Fibroblast of mammary gland (primary cell): ENCODE data around the gene PPP1R12B.
A peak's percentile ranks its signal among the peaks of the same experiment; 100 is the strongest.

Source experiments
- DNase-seq: peaks from one replicate; pipeline ENCODE4 v3.0.0-alpha.2; 2010; ENCODE audit warnings: low read depth
- H3K4me3 ChIP-seq: 2 replicates; pipeline ENCODE4 v1.5.1; 2011; ENCODE audit warnings: low read depth, mild to moderate bottlenecking, low read length, moderate library complexity; ENCODE audit not compliant: control insufficient read depth
- TF ChIP-seq, protein P1 (sequence below): conservative IDR thresholded peaks from 2 replicates; pipeline ENCODE4 v1.5.1; 2011; ENCODE audit warnings: low read depth, low read length, inconsistent platforms; ENCODE audit not compliant: control insufficient read depth, insufficient read depth

Gene PPP1R12B

DNA sequence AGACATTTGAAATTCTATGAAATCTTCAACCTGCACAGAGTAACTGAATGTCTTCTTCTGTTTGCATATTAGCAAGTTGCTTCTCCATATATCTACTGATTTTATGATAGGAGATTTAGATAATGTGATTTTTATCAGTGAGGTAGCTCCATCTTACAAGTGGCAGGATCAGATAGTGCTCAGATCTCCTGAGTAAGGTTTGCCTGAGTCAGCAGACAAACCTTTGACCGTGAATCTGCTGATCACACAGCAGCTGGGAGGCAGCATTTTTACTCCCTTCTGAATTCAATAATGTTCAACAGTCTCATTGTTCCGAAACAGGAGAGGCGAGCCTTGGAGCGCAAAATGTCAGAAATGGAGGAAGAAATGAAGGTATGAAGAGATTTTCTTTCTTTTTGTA is 220.3 kb downstream of the PPP1R12B start:
- TF ChIP-seq, protein P1, sequence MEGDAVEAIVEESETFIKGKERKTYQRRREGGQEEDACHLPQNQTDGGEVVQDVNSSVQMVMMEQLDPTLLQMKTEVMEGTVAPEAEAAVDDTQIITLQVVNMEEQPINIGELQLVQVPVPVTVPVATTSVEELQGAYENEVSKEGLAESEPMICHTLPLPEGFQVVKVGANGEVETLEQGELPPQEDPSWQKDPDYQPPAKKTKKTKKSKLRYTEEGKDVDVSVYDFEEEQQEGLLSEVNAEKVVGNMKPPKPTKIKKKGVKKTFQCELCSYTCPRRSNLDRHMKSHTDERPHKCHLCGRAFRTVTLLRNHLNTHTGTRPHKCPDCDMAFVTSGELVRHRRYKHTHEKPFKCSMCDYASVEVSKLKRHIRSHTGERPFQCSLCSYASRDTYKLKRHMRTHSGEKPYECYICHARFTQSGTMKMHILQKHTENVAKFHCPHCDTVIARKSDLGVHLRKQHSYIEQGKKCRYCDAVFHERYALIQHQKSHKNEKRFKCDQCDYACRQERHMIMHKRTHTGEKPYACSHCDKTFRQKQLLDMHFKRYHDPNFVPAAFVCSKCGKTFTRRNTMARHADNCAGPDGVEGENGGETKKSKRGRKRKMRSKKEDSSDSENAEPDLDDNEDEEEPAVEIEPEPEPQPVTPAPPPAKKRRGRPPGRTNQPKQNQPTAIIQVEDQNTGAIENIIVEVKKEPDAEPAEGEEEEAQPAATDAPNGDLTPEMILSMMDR, result no peak
- peak; percentile 39 for DNase-seq
- no peak overlapping the region for H3K4me3 ChIP-seq

DNA sequence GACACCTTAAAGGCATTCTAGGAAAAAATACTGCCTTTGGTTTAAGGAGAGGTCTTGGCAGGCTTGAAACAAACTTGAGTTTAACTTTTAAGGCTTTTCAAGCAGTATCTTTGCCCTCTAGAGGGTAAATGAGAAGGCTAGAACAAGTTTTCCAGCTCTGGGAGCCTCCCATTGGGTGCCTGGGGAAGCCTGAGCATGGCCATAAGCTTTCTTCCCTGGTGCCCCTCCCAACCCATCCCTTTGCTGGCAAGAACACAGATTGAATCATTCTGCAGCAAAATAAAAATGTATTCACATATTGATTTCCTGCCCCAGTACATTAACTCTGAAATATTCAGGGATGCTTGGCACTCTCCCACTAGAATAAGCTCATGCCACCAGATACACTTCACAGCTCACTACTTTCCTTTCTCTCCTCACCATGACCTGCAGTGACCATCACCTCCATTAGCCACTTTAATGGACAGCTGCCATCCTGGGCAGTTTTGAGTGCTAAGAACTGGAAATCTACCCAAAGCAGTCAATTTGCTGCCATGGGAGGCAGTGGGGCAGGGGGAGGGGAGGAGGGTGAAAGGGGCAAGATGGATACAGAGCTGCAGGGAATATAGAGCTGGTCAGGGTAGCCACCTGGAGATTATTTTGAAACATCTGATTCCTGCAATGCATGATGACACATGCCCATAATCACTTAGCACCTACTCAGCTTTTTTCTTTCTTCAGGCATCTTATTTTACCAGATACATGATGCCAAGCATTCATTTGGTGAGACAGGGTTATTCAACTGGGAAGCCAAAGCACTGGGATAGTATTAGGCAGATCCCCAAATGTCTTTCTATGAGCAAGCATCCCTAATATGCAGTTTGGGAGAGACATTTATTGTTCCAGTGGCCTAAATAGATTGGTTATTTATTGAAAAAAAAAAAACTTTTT is 221.2 kb downstream of the PPP1R12B start:
- no peak for DNase-seq
- no peak overlapping the region for H3K4me3 ChIP-seq
- TF ChIP-seq, protein P1, result no peak

DNA sequence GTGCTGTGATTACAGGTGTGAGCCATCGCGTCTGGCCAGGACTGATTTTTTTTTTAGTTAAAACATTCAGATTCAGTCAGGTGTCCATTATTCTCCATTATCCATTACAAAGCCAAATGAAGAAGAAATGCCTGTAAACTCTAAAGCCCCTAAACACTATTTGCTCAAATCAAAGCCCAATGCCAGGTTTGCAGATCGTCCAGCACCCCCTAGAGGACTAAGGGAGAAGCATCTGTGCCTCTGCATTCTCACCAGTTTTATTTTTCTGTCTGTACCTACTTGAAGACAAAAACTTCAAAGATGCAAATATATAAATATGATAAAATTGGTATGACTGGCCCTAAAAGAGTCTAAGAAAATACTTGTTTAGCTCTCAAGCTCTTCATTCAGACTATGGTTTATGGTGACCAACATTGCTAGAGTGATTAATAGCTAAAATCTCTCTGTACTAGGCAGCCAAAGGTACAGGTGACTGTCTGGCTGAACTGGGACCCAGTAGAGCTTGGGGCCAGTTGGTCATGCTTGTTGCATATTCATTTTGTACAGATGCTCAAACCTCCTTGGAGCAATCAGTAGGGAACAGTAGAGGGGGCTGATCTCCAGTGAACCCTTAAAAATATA is 223.3 kb downstream of the PPP1R12B start:
- H3K4me3 ChIP-seq, result no peak overlapping the region
- peak; percentile 61 for DNase-seq
- TF ChIP-seq, protein P1, result peak; percentile 91

DNA sequence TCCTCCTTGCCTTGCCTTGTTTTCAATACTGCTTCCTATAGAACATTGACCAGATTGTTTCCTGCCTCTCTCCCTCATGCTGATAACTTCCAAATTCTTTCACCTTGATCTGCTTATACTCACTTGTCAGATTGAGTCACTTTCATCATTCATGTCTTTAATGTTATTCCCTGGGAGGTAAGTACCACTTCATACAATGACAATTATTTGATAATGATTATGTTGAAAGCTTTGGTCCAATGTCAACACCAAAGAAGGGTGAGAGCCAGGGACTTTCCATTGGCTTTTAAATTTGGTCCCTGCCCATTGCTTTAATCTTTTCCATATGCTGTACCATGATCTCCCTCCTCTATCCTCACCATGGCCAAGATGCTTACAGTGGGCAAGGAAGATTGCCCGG is 224.4 kb downstream of the PPP1R12B start:
- TF ChIP-seq, protein P1, result no peak
- DNase-seq, result no peak
- H3K4me3 ChIP-seq, result no peak overlapping the region

DNA sequence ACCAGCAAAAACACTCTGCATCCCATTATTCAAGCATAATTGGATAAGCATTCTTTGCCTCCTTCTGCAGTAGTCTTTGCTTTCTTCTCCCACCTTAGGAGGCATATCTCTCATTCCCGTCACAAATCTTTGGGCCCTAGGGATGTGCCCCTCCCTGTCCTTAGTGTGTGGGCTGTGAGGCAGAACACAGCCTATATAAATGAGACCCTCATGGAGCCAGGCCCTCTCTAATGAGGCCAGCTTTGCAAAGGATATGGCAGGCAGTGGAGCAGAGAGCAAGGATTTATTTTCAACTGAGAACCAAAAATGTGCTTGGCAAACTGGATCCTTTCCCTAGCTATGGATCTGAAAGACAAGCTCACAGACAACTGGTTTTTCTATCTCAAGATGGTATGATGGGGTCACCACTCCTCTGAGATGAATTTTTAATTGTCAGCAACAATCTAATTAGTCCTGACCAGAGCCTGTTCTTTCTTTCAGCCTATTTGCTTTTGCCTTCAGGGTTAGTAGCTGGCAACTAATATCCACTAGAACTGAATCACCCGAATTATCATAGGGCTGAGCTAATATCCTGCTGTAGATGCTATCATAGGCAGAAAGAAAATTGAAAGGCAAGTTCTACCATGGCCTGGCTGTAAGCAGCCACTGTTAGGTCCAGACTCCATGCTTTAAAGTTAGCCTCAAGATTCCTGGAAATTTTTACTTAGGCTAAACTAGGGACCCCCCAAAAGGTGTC is 227.6 kb downstream of the PPP1R12B start:
- no peak overlapping the region for H3K4me3 ChIP-seq
- DNase-seq, result peak; percentile 46
- TF ChIP-seq, protein P1, result no peak

DNA sequence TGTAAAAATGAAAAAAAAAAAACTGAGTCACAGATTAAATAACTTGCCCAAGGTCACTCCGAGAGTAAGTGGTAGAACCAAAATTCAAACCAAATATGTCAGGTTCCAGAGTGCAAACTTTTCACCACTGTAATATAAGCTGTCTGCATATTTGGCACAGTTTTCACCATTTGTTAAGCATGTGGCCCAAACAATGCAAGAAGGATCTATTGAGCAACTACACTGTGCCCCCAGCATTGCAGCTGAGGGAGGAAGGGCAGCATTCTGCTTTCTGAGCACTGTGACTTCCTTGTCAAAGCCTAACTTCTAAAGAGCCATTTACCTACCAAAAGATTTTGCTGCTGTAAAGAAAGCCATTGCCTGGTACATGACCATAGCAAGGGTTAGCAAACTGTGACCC is 228.3 kb downstream of the PPP1R12B start:
- TF ChIP-seq, protein P1, result no peak
- DNase-seq, result peak; percentile 87
- no peak overlapping the region for H3K4me3 ChIP-seq
